Fibroblast of mammary gland (primary cell): ENCODE data around the gene RELCH.

Experiments used
- DNase-seq: peaks from one replicate; pipeline ENCODE4 v3.0.0-alpha.2; 2010; ENCODE audit warnings: low read depth
- H3K4me3 ChIP-seq: 2 replicates; pipeline ENCODE4 v1.5.1; 2011; ENCODE audit warnings: low read depth, mild to moderate bottlenecking, low read length, moderate library complexity; ENCODE audit not compliant: control insufficient read depth
- CTCF ChIP-seq: conservative IDR thresholded peaks from 2 replicates; pipeline ENCODE4 v1.5.1; 2011; ENCODE audit warnings: low read depth, low read length, inconsistent platforms; ENCODE audit not compliant: control insufficient read depth, insufficient read depth

RELCH gene

GRCh38 chr18:62214790-62215189 lies 27.7 kb downstream of the RELCH start:
- no peak for DNase-seq
- no peak overlapping the region for H3K4me3 ChIP-seq
- TF ChIP-seq CTCF, result no peak

- no peak overlapping the region for H3K4me3 ChIP-seq
- no peak for TF ChIP-seq CTCF
- no peak for DNase-seq
Measured at GRCh38 chr18:62224229-62224628, 37.2 kb downstream of the RELCH start.

GRCh38 chr18:62226047-62226446 lies 39.0 kb downstream of the RELCH start:
- no peak overlapping the region for H3K4me3 ChIP-seq
- no peak for DNase-seq
- TF ChIP-seq CTCF, result no peak

- H3K4me3 ChIP-seq, result no peak overlapping the region
- no peak for TF ChIP-seq CTCF
- no peak for DNase-seq
Measured at GRCh38 chr18:62236252-62236651, 49.2 kb downstream of the RELCH start.

GRCh38 chr18:62239475-62239874 lies 52.4 kb downstream of the RELCH start:
- no peak overlapping the region for H3K4me3 ChIP-seq
- DNase-seq, result no peak
- TF ChIP-seq CTCF, result peak; percentile 2

- no peak for TF ChIP-seq CTCF
- peak; percentile 30 for DNase-seq
- no peak overlapping the region for H3K4me3 ChIP-seq
Measured at GRCh38 chr18:62242955-62243354, 55.9 kb downstream of the RELCH start.

- TF ChIP-seq CTCF, result no peak
- no peak for DNase-seq
Measured at GRCh38 chr18:62245177-62245576, 58.1 kb downstream of the RELCH start.

More at GRCh38 chr18:62245177-62245576, 58.1 kb downstream of the RELCH start:
- no peak overlapping the region for H3K4me3 ChIP-seq
